ENCODE data around the gene DGKH. TPM values are rescaled to one million over a fixed set of nuclear protein-coding genes. Genes with fewer than 3 reads are reported as not detected.

The DGKH gene
- total and polyA plus RNA-seq, 10 of the 15 experiments (the other 5 are each of a cell fraction or from before 2014, with no cell fraction given), result 1.3 to 15.2 (median 7.3) TPM

DNA sequence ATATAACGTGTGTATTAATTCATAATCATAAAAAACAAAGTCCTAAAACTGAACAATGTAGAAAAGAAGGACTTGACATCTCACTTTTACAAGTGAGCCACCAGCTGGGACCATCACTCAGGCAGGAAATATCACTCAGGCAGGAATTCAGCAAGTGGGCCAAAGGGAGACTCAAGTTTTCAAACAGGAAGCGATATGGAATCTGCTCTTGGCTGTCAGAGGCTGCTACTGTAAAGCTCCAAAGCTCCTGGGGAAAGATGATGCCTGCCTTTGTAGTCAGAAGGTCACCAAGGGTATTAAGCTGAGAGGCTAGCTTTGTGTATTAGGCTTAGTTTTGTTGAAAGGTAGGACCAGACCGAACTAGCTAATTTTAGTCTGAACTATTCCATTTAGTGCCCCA, 218.0 kb downstream of the DGKH start:
- SMC1A ChIA-PET (ENCODE audit: uncharacterized antibody, unreplicated experiment), result interaction anchor here (0.7 to 1.2 kb wide), 4 partner anchors 13 to 1661 kb away, joined by 3 to 4 read pairs (median 3); no protein-coding TSS in a partner anchor
- Histone ChIP-seq H3K27me3 (replicated peaks in 1 of 2; ENCODE audit: control insufficient read depth in 2 of 2, insufficient read depth in 2 of 2, low read length in 1 of 2) (no peaks in the 10 kb centered on the region), H3K4me3 (no peak overlapping the region), H3K79me2 (ENCODE audit: control insufficient read depth, insufficient read depth, low read length) (peaks cover 4% of the 10 kb centered on the region), H3K4me2 (ENCODE audit: control insufficient read depth, insufficient read depth) (no peak overlapping the region), H3K4me1 (ENCODE audit: control insufficient read depth, insufficient read depth, low read length) (no peaks in the 10 kb centered on the region), H3K27ac (ENCODE audit: control insufficient read depth, insufficient read depth) (no peak overlapping the region), H2AFZ (ENCODE audit: control insufficient read depth, low read depth, low read length) (no peak overlapping the region), H3K9me3 (replicated peaks; ENCODE audit: control insufficient read depth, insufficient read depth, low read length) (no peaks in the 10 kb centered on the region; the same call in 2 of the 3 replicates), H3K36me3 (ENCODE audit: control insufficient read depth in 2 of 2, insufficient read depth in 2 of 2, low read length in 1 of 2) (no peaks in the 10 kb centered on the region), H3K9ac (ENCODE audit: control insufficient read depth, insufficient read depth, low read length) (no peak overlapping the region), H4K20me1 (ENCODE audit: control insufficient read depth, insufficient read depth) (no peaks in the 10 kb centered on the region)
- POLR2A ChIA-PET, result no interaction called here
- 99% methylated on average over 3 of the region's 3 CpGs for WGBS (ENCODE audit: insufficient coverage, insufficient replicate concordance, low lambda C conversion rate, missing lambda C conversion rate)
- CTCF ChIA-PET, result interaction anchor here (1.7 kb wide), 1 partner anchor 10 kb away, joined by 5 read pairs; no protein-coding TSS in a partner anchor
- no peak for DNase-seq (ENCODE audit: low read depth, low spot score)
- no peak for ATAC-seq
- no TSS peak for BruUV-seq (replicated peaks)
- TF ChIP-seq NBN (IDR thresholded peaks at IDR 0.05) (no peak), NFYB (IDR thresholded peaks at IDR 0.05; ENCODE audit: insufficient read depth, low read depth, low read length) (no peak), CEBPB (IDR thresholded peaks at IDR 0.05; ENCODE audit: borderline replicate concordance in 1 of 2, low read depth in 2 of 2, low read length in 2 of 2) (no peak), RUNX3 (IDR thresholded peaks at IDR 0.05; ENCODE audit: low read length) (no peak), RCOR1 (conservative IDR thresholded peaks at IDR 0.05; ENCODE audit: low read depth, low read length) (no peak), BMI1 (IDR thresholded peaks at IDR 0.05; ENCODE audit: borderline replicate concordance) (no peak)
- TF ChIP-seq, protein P1, sequence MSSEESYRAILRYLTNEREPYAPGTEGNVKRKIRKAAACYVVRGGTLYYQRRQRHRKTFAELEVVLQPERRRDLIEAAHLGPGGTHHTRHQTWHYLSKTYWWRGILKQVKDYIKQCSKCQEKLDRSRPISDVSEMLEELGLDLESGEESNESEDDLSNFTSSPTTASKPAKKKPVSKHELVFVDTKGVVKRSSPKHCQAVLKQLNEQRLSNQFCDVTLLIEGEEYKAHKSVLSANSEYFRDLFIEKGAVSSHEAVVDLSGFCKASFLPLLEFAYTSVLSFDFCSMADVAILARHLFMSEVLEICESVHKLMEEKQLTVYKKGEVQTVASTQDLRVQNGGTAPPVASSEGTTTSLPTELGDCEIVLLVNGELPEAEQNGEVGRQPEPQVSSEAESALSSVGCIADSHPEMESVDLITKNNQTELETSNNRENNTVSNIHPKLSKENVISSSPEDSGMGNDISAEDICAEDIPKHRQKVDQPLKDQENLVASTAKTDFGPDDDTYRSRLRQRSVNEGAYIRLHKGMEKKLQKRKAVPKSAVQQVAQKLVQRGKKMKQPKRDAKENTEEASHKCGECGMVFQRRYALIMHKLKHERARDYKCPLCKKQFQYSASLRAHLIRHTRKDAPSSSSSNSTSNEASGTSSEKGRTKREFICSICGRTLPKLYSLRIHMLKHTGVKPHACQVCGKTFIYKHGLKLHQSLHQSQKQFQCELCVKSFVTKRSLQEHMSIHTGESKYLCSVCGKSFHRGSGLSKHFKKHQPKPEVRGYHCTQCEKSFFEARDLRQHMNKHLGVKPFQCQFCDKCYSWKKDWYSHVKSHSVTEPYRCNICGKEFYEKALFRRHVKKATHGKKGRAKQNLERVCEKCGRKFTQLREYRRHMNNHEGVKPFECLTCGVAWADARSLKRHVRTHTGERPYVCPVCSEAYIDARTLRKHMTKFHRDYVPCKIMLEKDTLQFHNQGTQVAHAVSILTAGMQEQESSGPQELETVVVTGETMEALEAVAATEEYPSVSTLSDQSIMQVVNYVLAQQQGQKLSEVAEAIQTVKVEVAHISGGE (CRISPR knock-in tag; IDR thresholded peaks at IDR 0.05), result no peak
- intact Hi-C loops (cut with micrococcal nuclease; ENCODE audit: unreplicated experiment), result no loop called here
- in situ Hi-C loops (cut with MboI), result no loop called here
- RAD21 ChIA-PET (ENCODE audit: unreplicated experiment), result no interaction called here
- no peak for FAIRE-seq
